Measurements from ENCODE around the gene CPA1. TPM values are rescaled to one million over a fixed set of nuclear protein-coding genes. Genes with fewer than 3 reads are reported as not detected.

Gene CPA1
- total RNA-seq, 1 experiment from 2014 or later, result not detected

DNA sequence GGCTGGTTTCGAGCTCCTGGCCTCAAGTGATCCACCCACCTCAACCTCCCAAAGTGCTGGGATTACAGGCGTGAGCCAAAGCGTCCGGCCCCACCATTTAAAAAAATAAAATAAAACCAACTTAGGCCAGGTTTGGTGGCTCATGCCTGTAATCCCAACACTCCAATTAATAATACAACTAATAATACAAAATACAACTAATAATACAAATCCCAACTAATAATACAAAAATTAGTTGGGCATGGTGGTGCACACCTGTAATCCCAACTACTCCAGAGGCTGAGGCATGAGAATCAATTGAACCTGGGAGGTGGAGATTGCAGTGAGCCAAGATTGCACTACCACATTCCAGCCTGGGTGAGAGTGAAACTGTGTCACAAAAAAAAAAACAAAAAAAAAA, 32.9 kb downstream of the CPA1 start:
- Histone ChIP-seq H2AFZ (no peak overlapping the region), H3K4me2 (no peak overlapping the region), H3K4me1 (replicated peaks; ENCODE audit: insufficient read depth) (peaks cover 7% of the 10 kb centered on the region; the same call in 1 of the 2 replicates), H3K27me3 (ENCODE audit: insufficient read depth, low read depth) (no peaks in the 10 kb centered on the region), H4K20me1 (ENCODE audit: insufficient read depth) (no peaks in the 10 kb centered on the region), H3K36me3 (ENCODE audit: low read depth) (no peaks in the 10 kb centered on the region), H3K9me3 (ENCODE audit: insufficient read depth, low read depth) (no peaks in the 10 kb centered on the region), H3K4me3 (no peak overlapping the region), H3K9me2 (ENCODE audit: insufficient read depth) (0 out of 2 replicates have a peak, but pooled peaks cover 5% of the 10 kb centered on the region), H3K27ac (no peak overlapping the region), H3F3A (ENCODE audit: insufficient read depth, low read depth) (0 out of 2 replicates have a peak, but pooled peaks cover 3% of the 10 kb centered on the region), H3K79me2 (ENCODE audit: low read depth) (no peaks in the 10 kb centered on the region)
- no TSS peak for BruUV-seq (replicated peaks)
- DNase-seq, result no peak
- intact Hi-C loops (cut with micrococcal nuclease; ENCODE audit: unreplicated experiment), result loop anchor here (10.0 kb wide), 1 partner anchor 168 kb away; no protein-coding TSS in a partner anchor
- CTCF ChIA-PET, result interaction anchor here (0.6 kb wide), 3 partner anchors 14 to 1025 kb away, joined by 3 to 5 read pairs (median 4); no protein-coding TSS in a partner anchor
- TF ChIP-seq CTCF (conservative IDR thresholded peaks at IDR 0.05), result no peak
- no peak for TF ChIP-seq EZH2 (IDR thresholded peaks at IDR 0.05; ENCODE audit: low read depth)
- POLR2A ChIA-PET (ENCODE audit: unreplicated experiment), result interaction anchor here (0.7 kb wide), 1 partner anchor 60 kb away, joined by 12 read pairs; no protein-coding TSS in a partner anchor

DNA sequence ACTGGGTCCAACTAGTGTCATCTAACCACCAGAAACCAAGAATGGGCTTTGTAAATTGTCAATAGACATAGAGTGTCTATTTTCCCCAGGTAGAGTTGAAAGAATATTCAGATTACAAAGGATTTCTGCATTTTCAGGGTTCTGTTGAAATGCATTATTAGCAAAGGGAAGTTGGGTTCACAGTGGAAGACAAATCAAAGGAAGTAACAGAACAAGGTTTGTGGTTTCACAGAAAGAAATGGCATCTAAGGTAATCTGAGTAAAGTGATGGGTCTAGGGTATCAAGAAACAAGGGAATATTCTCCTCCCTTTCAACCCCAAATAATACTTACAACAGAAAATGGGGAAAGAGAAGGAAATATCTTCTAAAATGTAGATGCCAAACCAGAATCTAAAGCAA, 34.7 kb downstream of the CPA1 start:
- no peak overlapping the region for H3K27ac ChIP-seq
- no peaks in the 10 kb centered on the region for H4K20me1 ChIP-seq (ENCODE audit: insufficient read depth)
- no peaks in the 10 kb centered on the region for H3F3A ChIP-seq (ENCODE audit: insufficient read depth, low read depth)
- peaks cover 7% of the 10 kb centered on the region for H3K4me1 ChIP-seq (replicated peaks; ENCODE audit: insufficient read depth)
- H3K79me2 ChIP-seq (ENCODE audit: low read depth), result no peaks in the 10 kb centered on the region
- intact Hi-C loops (cut with micrococcal nuclease; ENCODE audit: unreplicated experiment), result loop anchor here (5.0 to 10.0 kb wide), 2 partner anchors 123 to 170 kb away; partner anchors contain the start of gene CPA4
- no peaks in the 10 kb centered on the region for H3K36me3 ChIP-seq (ENCODE audit: low read depth)
- H2AFZ ChIP-seq, result no peak overlapping the region
- no peak overlapping the region for H3K4me3 ChIP-seq
- ChIA-PET CTCF (no interaction called here), POLR2A (ENCODE audit: unreplicated experiment) (no interaction called here)
- DNase-seq, result no peak
- TF ChIP-seq EZH2 (IDR thresholded peaks at IDR 0.05; ENCODE audit: low read depth), result no peak
- TF ChIP-seq CTCF (conservative IDR thresholded peaks at IDR 0.05), result no peak
- H3K4me2 ChIP-seq, result no peak overlapping the region
- no peaks in the 10 kb centered on the region for H3K9me3 ChIP-seq (ENCODE audit: insufficient read depth, low read depth)
- H3K9me2 ChIP-seq (ENCODE audit: insufficient read depth), result 0 out of 2 replicates have a peak, but pooled peaks cover 5% of the 10 kb centered on the region
- BruUV-seq (replicated peaks), result no TSS peak
- H3K27me3 ChIP-seq (ENCODE audit: insufficient read depth, low read depth), result no peaks in the 10 kb centered on the region

- Histone ChIP-seq H3K4me3 (no peak overlapping the region), H3K9me2 (ENCODE audit: insufficient read depth) (no peaks in the 10 kb centered on the region), H3K36me3 (ENCODE audit: low read depth) (no peaks in the 10 kb centered on the region), H3K27ac (no peak overlapping the region), H3K4me2 (no peak overlapping the region), H4K20me1 (ENCODE audit: insufficient read depth) (no peaks in the 10 kb centered on the region), H3K79me2 (ENCODE audit: low read depth) (no peaks in the 10 kb centered on the region), H3K27me3 (ENCODE audit: insufficient read depth, low read depth) (no peaks in the 10 kb centered on the region), H3F3A (ENCODE audit: insufficient read depth, low read depth) (0 out of 2 replicates have a peak, but pooled peaks cover 4% of the 10 kb centered on the region), H3K4me1 (replicated peaks; ENCODE audit: insufficient read depth) (peaks cover 7% of the 10 kb centered on the region), H3K9me3 (ENCODE audit: insufficient read depth, low read depth) (no peaks in the 10 kb centered on the region), H2AFZ (no peak overlapping the region)
- TF ChIP-seq CTCF (conservative IDR thresholded peaks at IDR 0.05), result no peak
- TF ChIP-seq EZH2 (IDR thresholded peaks at IDR 0.05; ENCODE audit: low read depth), result no peak
- ChIA-PET CTCF (no interaction called here), POLR2A (ENCODE audit: unreplicated experiment) (interaction anchor here (0.6 kb wide), 1 partner anchor 23 kb away, joined by 34 read pairs; no protein-coding TSS in a partner anchor)
- no TSS peak for BruUV-seq (replicated peaks)
- DNase-seq, result no peak
- intact Hi-C loops (cut with micrococcal nuclease; ENCODE audit: unreplicated experiment), result loop anchor here (5.0 to 10.0 kb wide), 2 partner anchors 125 to 172 kb away; partner anchors contain the start of gene CPA4
Measured at GRCh38 chr7:130417213-130417612, 36.9 kb downstream of the CPA1 start.

All from PC-9 (cell line).